ENCODE data around the gene STARD10. TPM values are rescaled to one million over a fixed set of nuclear protein-coding genes. Genes with fewer than 3 reads are reported as not detected.
A peak's percentile ranks its signal among the peaks of the same experiment; 100 is the strongest.

The STARD10 gene
- total and polyA plus RNA-seq, 2 of the 8 experiments (the other 6 are each of a cell fraction or from before 2014, with no cell fraction given): 23.7 to 35.7 TPM

GRCh38 chr11:72772059-72772458, 21.8 kb downstream of the STARD10 start:
- no peak overlapping the region for H2BK20ac ChIP-seq (ENCODE audit: low read length)
- H3K27ac ChIP-seq (ENCODE audit: low read depth, low read length): no peak overlapping the region
- H3K9me3 ChIP-seq (ENCODE audit: insufficient read depth in 2 of 2, low read depth in 1 of 2, low read length in 1 of 2): no peaks in the 10 kb centered on the region
- H2BK12ac ChIP-seq (ENCODE audit: low read depth, low read length): peak overlapping the region; percentile 68; the same call in 1 of the 2 replicates
- H4K8ac ChIP-seq (ENCODE audit: extremely low read depth, insufficient read depth, low read length): no peak overlapping the region
- H2BK15ac ChIP-seq (ENCODE audit: low read length): no peak overlapping the region
- no peak overlapping the region for H3K4ac ChIP-seq (replicated peaks; ENCODE audit: insufficient read length, low read depth, low read length)
- no peak overlapping the region for H3K56ac ChIP-seq (replicated peaks; ENCODE audit: insufficient read length, low read depth, low read length)
- WGBS, 2 experiments (ENCODE audit: extremely low coverage in 1 of 2, insufficient coverage in 1 of 2, insufficient read length in 1 of 2, insufficient replicate concordance in 2 of 2, low coverage in 1 of 2, low lambda C conversion rate in 2 of 2, missing lambda C conversion rate in 1 of 2): 88% methylated on average over 12 of the region's 12 CpGs; no CpG with 5 or more reads in 1 of the 2 experiments
- no peak overlapping the region for H3K14ac ChIP-seq (ENCODE audit: insufficient read length)
- H2AFZ ChIP-seq (ENCODE audit: low read length): no peak overlapping the region
- H3K23ac ChIP-seq (ENCODE audit: insufficient read length): no peak overlapping the region
- H3K9ac ChIP-seq (replicated peaks in 1 of 4; ENCODE audit: extremely low read depth in 1 of 4, low read depth in 3 of 4, low read length in 3 of 4): no peak overlapping the region
- no peak overlapping the region for H4K91ac ChIP-seq (replicated peaks; ENCODE audit: insufficient read length, low read length)
- no peak for TF ChIP-seq TCF12 (IDR thresholded peaks at IDR 0.05; ENCODE audit: low read depth, low read length)
- ChIA-PET POLR2A (ENCODE audit: partially characterized antibody) (interaction anchor here (1.0 to 1.8 kb wide), 4 partner anchors 11 to 50 kb away, joined by 3 to 5 read pairs (median 3); partner anchors contain the start of genes ARAP1 and STARD10), CTCF (ENCODE audit: partially characterized antibody) (interaction anchor here (1.1 to 4.4 kb wide), 4 partner anchors 7 to 15 kb away, joined by 3 to 16 read pairs (median 5); no protein-coding TSS in a partner anchor)
- H3K36me3 ChIP-seq (ENCODE audit: control insufficient read depth in 2 of 4, insufficient read depth in 4 of 4, low read length in 3 of 4): no peaks in the 10 kb centered on the region
- peaks cover 0 to 16% (median 8%) of the 10 kb centered on the region in 4 experiments; a peak in 5 of 7 replicates for H3K4me1 ChIP-seq (replicated peaks in 1 of 4; ENCODE audit: control insufficient read depth in 3 of 4, insufficient read depth in 4 of 4, low read length in 3 of 4)
- H4K20me1 ChIP-seq (replicated peaks in 1 of 2; ENCODE audit: control insufficient read depth in 1 of 2, insufficient read depth in 2 of 2, low read length in 2 of 2): no peaks in the 10 kb centered on the region
- FAIRE-seq: no peak
- no peak overlapping the region for H3K18ac ChIP-seq (ENCODE audit: extremely low read depth, low read length)
- no peaks in the 10 kb centered on the region for H3K23me2 ChIP-seq (ENCODE audit: low read depth, low read length)
- H3K4me3 ChIP-seq (ENCODE audit: extremely low read depth in 1 of 4, insufficient read depth in 2 of 4, low read depth in 3 of 4, low read length in 4 of 4): no peak overlapping the region
- peaks cover 3% of the 10 kb centered on the region for H3K79me1 ChIP-seq (ENCODE audit: low read depth, low read length)
- H3K27me3 ChIP-seq (replicated peaks in 1 of 4; ENCODE audit: control insufficient read depth in 3 of 4, extremely low read depth in 1 of 4, insufficient read depth in 3 of 4, low read length in 3 of 4): no peaks in the 10 kb centered on the region
- no peaks in the 10 kb centered on the region for H3K79me2 ChIP-seq (ENCODE audit: control insufficient read depth in 1 of 2, insufficient read depth in 2 of 2, low read length in 2 of 2)
- H2BK120ac ChIP-seq (replicated peaks; ENCODE audit: low read depth, low read length): no peak overlapping the region
- H2AK5ac ChIP-seq (ENCODE audit: low read depth, low read length): no peak overlapping the region
- no peak overlapping the region for H2BK5ac ChIP-seq (ENCODE audit: low read depth, low read length)
- no peak overlapping the region for H3K4me2 ChIP-seq (ENCODE audit: insufficient read depth in 1 of 2, low read depth in 2 of 2, low read length in 2 of 2)
- no peak overlapping the region for H4K5ac ChIP-seq (ENCODE audit: insufficient read length, low read depth, low read length)
- DNase-seq (ENCODE audit: low read depth in 1 of 2, low spot score in 2 of 2): no peak

All from H1 (cell line).